GM12875 (cell line): ENCODE results near the gene CFH.
"Not testable (repeated sequence)": the region's sequence is repeated elsewhere in the genome, so short reads cannot be mapped to it uniquely, and the experiment has no call there.

Experiments used
- H3K4me3 ChIP-seq: one replicate; pipeline ENCODE4 v1.5.1; 2011; ENCODE audit warnings: low read depth, low read length, control low read depth
- TF ChIP-seq, protein P1 (sequence below): IDR thresholded peaks from 2 replicates; pipeline ENCODE4 v1.5.1; 2011; ENCODE audit warnings: low read depth, mild to moderate bottlenecking, control low read depth, inconsistent platforms, low read length, moderate library complexity, borderline replicate concordance; ENCODE audit not compliant: insufficient read depth

Gene CFH

DNA sequence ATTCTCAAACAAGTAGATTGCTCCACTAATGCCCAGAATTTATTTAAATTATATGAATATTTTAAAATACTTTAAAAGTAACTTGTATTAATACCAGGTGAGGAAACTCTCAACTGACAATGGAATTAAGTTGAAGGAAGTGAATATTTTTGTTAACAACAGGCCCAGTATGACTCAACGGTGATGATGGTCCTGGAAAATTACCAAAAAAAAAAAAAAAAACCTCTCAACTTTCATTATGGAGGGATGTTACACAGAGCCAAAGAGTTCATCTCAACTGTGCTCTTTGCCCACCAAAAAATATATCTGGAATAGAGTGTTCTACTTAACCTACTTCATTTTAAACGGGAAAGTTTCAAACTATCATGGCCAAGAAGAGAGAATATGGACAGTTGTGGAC is 28.3 kb downstream of the CFH start:
- TF ChIP-seq, protein P1, sequence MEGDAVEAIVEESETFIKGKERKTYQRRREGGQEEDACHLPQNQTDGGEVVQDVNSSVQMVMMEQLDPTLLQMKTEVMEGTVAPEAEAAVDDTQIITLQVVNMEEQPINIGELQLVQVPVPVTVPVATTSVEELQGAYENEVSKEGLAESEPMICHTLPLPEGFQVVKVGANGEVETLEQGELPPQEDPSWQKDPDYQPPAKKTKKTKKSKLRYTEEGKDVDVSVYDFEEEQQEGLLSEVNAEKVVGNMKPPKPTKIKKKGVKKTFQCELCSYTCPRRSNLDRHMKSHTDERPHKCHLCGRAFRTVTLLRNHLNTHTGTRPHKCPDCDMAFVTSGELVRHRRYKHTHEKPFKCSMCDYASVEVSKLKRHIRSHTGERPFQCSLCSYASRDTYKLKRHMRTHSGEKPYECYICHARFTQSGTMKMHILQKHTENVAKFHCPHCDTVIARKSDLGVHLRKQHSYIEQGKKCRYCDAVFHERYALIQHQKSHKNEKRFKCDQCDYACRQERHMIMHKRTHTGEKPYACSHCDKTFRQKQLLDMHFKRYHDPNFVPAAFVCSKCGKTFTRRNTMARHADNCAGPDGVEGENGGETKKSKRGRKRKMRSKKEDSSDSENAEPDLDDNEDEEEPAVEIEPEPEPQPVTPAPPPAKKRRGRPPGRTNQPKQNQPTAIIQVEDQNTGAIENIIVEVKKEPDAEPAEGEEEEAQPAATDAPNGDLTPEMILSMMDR = no peak
- no peak overlapping the region for H3K4me3 ChIP-seq

- TF ChIP-seq, protein P1 = no peak
- H3K4me3 ChIP-seq = no peak overlapping the region
Measured at GRCh38 chr1:196684476-196684875, 32.6 kb downstream of the CFH start.

DNA sequence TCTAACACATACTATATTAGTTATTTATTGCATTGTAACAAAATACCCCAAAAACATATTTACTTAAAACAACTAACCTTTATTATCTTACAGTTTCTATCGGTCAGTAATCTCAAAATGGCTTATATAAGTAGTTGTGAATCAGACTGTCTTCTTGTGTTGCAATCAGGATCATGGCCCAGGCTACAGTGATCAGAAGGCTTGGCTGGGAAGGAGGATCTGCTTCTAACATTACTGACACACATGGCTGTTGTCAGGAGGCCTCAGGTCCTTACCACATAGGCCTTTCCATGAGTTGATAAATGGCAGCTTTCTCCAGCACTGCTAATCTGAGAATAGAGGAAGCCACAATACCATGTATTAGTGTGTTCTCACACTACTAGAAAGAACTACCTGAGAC is 33.7 kb downstream of the CFH start:
- TF ChIP-seq, protein P1 = no peak
- no peak overlapping the region for H3K4me3 ChIP-seq

DNA sequence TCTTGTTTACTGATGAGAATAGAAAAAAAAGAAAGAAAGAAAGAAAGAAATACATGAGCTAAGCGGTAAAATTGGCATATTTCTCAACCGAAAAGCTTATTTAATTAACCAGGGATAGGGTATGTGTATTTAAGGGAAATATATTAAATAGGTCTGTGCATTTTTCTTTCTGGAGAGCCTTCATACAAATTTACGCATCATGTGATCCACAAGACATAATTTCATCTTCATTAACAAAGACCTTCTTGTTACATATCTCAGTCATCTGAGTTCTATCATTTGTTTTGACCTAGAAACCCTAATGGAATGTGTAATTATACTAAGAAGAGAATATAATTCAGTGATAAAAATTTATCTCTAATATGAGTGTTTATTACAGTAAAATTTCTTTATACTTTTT is 37.2 kb downstream of the CFH start:
- TF ChIP-seq, protein P1 = no peak
- H3K4me3 ChIP-seq = no peak overlapping the region

- TF ChIP-seq, protein P1 = no peak
- no peak overlapping the region for H3K4me3 ChIP-seq
Measured at GRCh38 chr1:196690582-196690981, 38.7 kb downstream of the CFH start.

DNA sequence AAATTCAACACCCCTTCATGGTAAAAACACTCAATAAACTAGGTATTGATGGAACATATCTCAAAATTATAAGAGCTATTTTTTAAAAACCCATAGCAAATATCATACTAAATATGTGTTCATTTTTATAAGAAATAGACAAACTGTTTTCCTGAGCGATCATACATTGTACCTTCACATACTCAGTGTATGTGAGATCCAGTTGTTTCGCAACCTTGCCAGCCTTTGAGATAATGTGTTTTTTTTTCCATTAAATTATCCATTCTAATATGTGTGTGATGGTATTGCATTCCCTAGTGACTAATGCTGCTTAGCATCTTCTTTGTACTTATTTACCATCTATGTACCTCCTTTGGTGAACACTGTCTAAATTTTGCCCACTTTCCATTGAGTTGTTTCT is 47.1 kb downstream of the CFH start:
- H3K4me3 ChIP-seq = no peak overlapping the region
- TF ChIP-seq, protein P1 = no peak

DNA sequence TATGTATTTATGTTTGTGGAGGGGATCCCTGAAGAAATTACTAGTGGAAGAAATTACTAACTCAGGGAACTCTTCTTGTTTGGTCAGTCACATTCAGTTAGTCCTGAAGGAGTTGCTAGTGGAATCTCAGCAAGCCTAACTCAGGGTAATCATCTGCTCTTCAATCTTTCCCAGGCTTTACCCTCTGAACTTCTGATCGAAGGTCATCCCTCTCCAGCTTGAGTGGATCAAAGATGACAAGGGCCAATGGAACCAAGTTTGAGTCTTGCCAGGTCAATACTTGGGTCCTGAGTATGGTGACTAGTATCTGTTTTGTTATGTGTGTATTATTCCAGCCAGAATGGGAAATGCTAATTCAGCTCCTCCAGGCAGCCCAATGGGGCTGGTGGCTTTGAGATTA is 49.3 kb downstream of the CFH start:
- no peak overlapping the region for H3K4me3 ChIP-seq
- TF ChIP-seq, protein P1 = no peak

GRCh38 chr1:196709892-196710291 is 58.0 kb downstream of the CFH start:
- not testable (repeated sequence) for H3K4me3 ChIP-seq
